HG03108 (cell line): ENCODE results near the gene TMEM145.
"Not testable (repeated sequence)": the region's sequence is repeated elsewhere in the genome, so short reads cannot be mapped to it uniquely, and the experiment has no call there.

ENCODE experiments used
- ATAC-seq: cut with Tn5 transposase; IDR thresholded peaks from one replicate; pipeline ENCODE4 v1.9.1; 2021; ENCODE audit warnings: moderate library complexity; ENCODE audit not compliant: unreplicated experiment

Gene TMEM145

GRCh38 chr19:42313096-42313839 is at the start of gene TMEM145:
TMEM145 (plus strand) TSS chr19:42313309; CDS start chr19:42313377, 68 bp downstream.
- ATAC-seq: no peak

- not testable (repeated sequence) for ATAC-seq
These were observed 47.0 kb upstream of the TMEM145 start for GRCh38 chr19:42266105-42266504.

- ATAC-seq: not testable (repeated sequence)
These were observed 46.0 kb upstream of the TMEM145 start for GRCh38 chr19:42266928-42267603.

- ATAC-seq: no peak
These were observed 45.4 kb upstream of the TMEM145 start for GRCh38 chr19:42267644-42268141.

GRCh38 chr19:42268142-42268703 is 44.9 kb upstream of the TMEM145 start:
- ATAC-seq: peak; percentile 46

GRCh38 chr19:42268704-42269477 is 44.2 kb upstream of the TMEM145 start, which contains the start of gene CIC:
CIC (plus strand) TSS chr19:42269252; CDS start chr19:42271784, 2,532 bp downstream.
- peak; percentile 73 for ATAC-seq

- ATAC-seq: no peak
These were observed 43.4 kb upstream of the TMEM145 start for GRCh38 chr19:42269478-42270345.

GRCh38 chr19:42270346-42271044 is 42.6 kb upstream of the TMEM145 start:
- no peak for ATAC-seq

- ATAC-seq: no peak
These were observed 42.1 kb upstream of the TMEM145 start for GRCh38 chr19:42271045-42271419.

GRCh38 chr19:42271861-42272534 is 41.1 kb upstream of the TMEM145 start:
- ATAC-seq: no peak

GRCh38 chr19:42272535-42272897 is 40.6 kb upstream of the TMEM145 start:
- ATAC-seq: no peak

GRCh38 chr19:42272989-42273406 is 40.1 kb upstream of the TMEM145 start:
- no peak for ATAC-seq

- ATAC-seq: no peak
These were observed 39.6 kb upstream of the TMEM145 start for GRCh38 chr19:42273407-42274064.

- no peak for ATAC-seq
These were observed 38.9 kb upstream of the TMEM145 start for GRCh38 chr19:42274065-42274682.

- no peak for ATAC-seq
These were observed 38.0 kb upstream of the TMEM145 start for GRCh38 chr19:42275103-42275502.

- no peak for ATAC-seq
These were observed 37.6 kb upstream of the TMEM145 start for GRCh38 chr19:42275517-42275916.

- no peak for ATAC-seq
These were observed 36.8 kb upstream of the TMEM145 start for GRCh38 chr19:42276284-42276683.

- no peak for ATAC-seq
These were observed 36.3 kb upstream of the TMEM145 start for GRCh38 chr19:42276821-42277220.
